ENCODE results near the gene TCHP. TPM values are rescaled to one million over a fixed set of nuclear protein-coding genes. Genes with fewer than 3 reads are reported as not detected.
"Not testable (repeated sequence)": the region's sequence is repeated elsewhere in the genome, so short reads cannot be mapped to it uniquely, and the experiment has no call there.

TCHP gene
- total and polyA plus RNA-seq, 7 experiments from 2014 or later, result 10.1 to 40.0 (median 29.8) TPM

GRCh38 chr12:109881752-109882151 lies 18.3 kb upstream of the TCHP start:
- no peak for DNase-seq
- Mint-ChIP-seq H3K27me3 (peaks cover 0 to 19% (median 0%) of the 10 kb centered on the region in 5 donors), H3K9me3 (peaks cover 0 to 2% (median 0%) of the 10 kb centered on the region in 11 donors), H3K27ac (peak overlapping the region in 2 of 9 donors; percentile 59 to 84), H3K36me3 (no peaks in the 10 kb centered on the region), H3K4me1 (peaks cover 22 to 41% (median 38%) of the 10 kb centered on the region in 7 donors), H3K4me3 (peak overlapping the region in 8 of 10 donors; percentile 19 to 90 (median 80))
- Histone ChIP-seq H3K4me3 (ENCODE audit: low read length) (no peak overlapping the region), H3K4me1 (ENCODE audit: control insufficient read depth in 2 of 2, insufficient read depth in 2 of 2, low read length in 2 of 2) (peaks cover 24 to 25% of the 10 kb centered on the region in 2 donors), H3K27ac (ENCODE audit: low read depth, low read length) (no peak overlapping the region), H3K27me3 (ENCODE audit: control insufficient read depth in 2 of 2, insufficient read depth in 2 of 2, low read length in 2 of 2) (no peaks in the 10 kb centered on the region), H3K9me3 (ENCODE audit: control insufficient read depth in 2 of 3, low read length in 3 of 3) (no peaks in the 10 kb centered on the region), H3K36me3 (ENCODE audit: control insufficient read depth in 2 of 3, insufficient read depth in 3 of 3, low read length in 3 of 3) (peaks cover 0 to 4% (median 0%) of the 10 kb centered on the region in 3 experiments)
- POLR2A ChIA-PET, result interaction anchor here (1.2 kb wide), 2 partner anchors 19 to 77 kb away, joined by 5 read pairs; no protein-coding TSS in a partner anchor
- intact Hi-C loops (cut with micrococcal nuclease), result loop anchor here (2.0 to 10.0 kb wide), 7 partner anchors 19 to 1247 kb away; partner anchors contain the start of genes C12orf76 (in 2 of the 2), ANKRD13A (in 1 of the 2), ATP2A2 (in 1 of the 2) and GIT2 (in 1 of the 2)
- CTCF ChIA-PET, result interaction anchor here (1.3 to 1.7 kb wide), 3 partner anchors 27 to 77 kb away, joined by 3 to 6 read pairs (median 6); no protein-coding TSS in a partner anchor
- no peak for ATAC-seq

DNA sequence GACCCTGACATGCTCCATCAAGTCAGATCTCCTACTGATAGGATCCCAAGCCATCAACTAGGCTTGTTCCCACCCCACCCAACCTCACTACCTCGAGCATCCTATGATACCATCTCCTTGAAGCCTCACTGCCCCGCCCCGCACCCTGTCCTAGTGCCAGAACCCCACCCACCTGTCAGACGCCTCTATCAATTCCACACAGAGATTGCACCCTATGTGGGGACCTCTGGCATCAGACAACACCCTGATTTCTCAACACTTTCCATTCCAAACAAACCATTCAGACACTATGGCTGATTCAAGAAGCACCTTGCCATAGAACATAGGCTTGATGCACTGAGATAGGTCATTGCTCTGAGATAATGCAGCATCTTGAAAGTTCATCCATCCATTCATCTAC lies 16.6 kb upstream of the TCHP start:
- Histone ChIP-seq H3K27me3 (ENCODE audit: control insufficient read depth in 2 of 2, insufficient read depth in 2 of 2, low read length in 2 of 2) (no peaks in the 10 kb centered on the region), H3K4me1 (ENCODE audit: control insufficient read depth in 2 of 2, insufficient read depth in 2 of 2, low read length in 2 of 2) (peaks cover 25 to 30% of the 10 kb centered on the region in 2 donors), H3K4me3 (ENCODE audit: low read length) (no peak overlapping the region), H3K9me3 (ENCODE audit: control insufficient read depth in 2 of 3, low read length in 3 of 3) (no peaks in the 10 kb centered on the region), H3K36me3 (ENCODE audit: control insufficient read depth in 2 of 3, insufficient read depth in 3 of 3, low read length in 3 of 3) (peaks cover 0 to 4% (median 0%) of the 10 kb centered on the region in 3 experiments), H3K27ac (ENCODE audit: low read depth, low read length) (no peak overlapping the region)
- H3K9me3 Mint-ChIP-seq, result peaks cover 0 to 2% (median 0%) of the 10 kb centered on the region in 11 donors
- H3K36me3 Mint-ChIP-seq, result peaks cover 0 to 3% (median 0%) of the 10 kb centered on the region in 5 donors
- H3K27me3 Mint-ChIP-seq, result peaks cover 0 to 19% (median 0%) of the 10 kb centered on the region in 5 donors
- intact Hi-C loops (cut with micrococcal nuclease), result loop anchor here (5.0 to 10.0 kb wide), 3 partner anchors 114 to 1249 kb away; partner anchors contain the start of genes ANKRD13A (in 1 of the 2), ATP2A2 (in 1 of the 2), GIT2 (in 1 of the 2) and SELPLG (in 1 of the 2)
- CTCF ChIA-PET, result interaction anchor here (0.8 kb wide), 1 partner anchor 30 kb away, joined by 3 read pairs; no protein-coding TSS in a partner anchor
- peak overlapping the region in 2 of 9 donors; percentile 41 to 66 for H3K27ac Mint-ChIP-seq
- DNase-seq, result no peak
- no peak overlapping the region for H3K4me3 Mint-ChIP-seq
- ATAC-seq, result no peak
- POLR2A ChIA-PET, result no interaction called here
- peaks cover 26 to 38% (median 34%) of the 10 kb centered on the region in 7 donors for H3K4me1 Mint-ChIP-seq

- ChIA-PET POLR2A (no interaction called here), CTCF (interaction anchor here (0.7 kb wide), 3 partner anchors 19 to 81 kb away, joined by 3 to 6 read pairs (median 3); no protein-coding TSS in a partner anchor)
- H3K4me1 ChIP-seq (ENCODE audit: control insufficient read depth in 2 of 2, insufficient read depth in 2 of 2, low read length in 2 of 2), result peaks cover 17 to 28% of the 10 kb centered on the region in 2 donors
- intact Hi-C loops (cut with micrococcal nuclease), result loop anchor here in 1 of 2 donors (10.0 kb wide), 2 partner anchors 399 to 1251 kb away; partner anchors contain the start of genes ATP2A2 and SELPLG
- H3K4me1 Mint-ChIP-seq, result peaks cover 23 to 40% (median 34%) of the 10 kb centered on the region in 7 donors
- ATAC-seq (no peak), DNase-seq (no peak)
- no peaks in the 10 kb centered on the region for H3K27me3 ChIP-seq (ENCODE audit: control insufficient read depth in 2 of 2, insufficient read depth in 2 of 2, low read length in 2 of 2)
- no peaks in the 10 kb centered on the region for H3K9me3 ChIP-seq (ENCODE audit: control insufficient read depth in 2 of 3, low read length in 3 of 3)
- H3K4me3 ChIP-seq (ENCODE audit: low read length), result no peak overlapping the region
- H3K9me3 Mint-ChIP-seq, result no peaks in the 10 kb centered on the region
- no peak overlapping the region for H3K27ac Mint-ChIP-seq
- peaks cover 0 to 9% (median 0%) of the 10 kb centered on the region in 5 donors for H3K36me3 Mint-ChIP-seq
- H3K4me3 Mint-ChIP-seq, result no peak overlapping the region
- no peak overlapping the region for H3K27ac ChIP-seq (ENCODE audit: low read depth, low read length)
- no peaks in the 10 kb centered on the region for H3K36me3 ChIP-seq (ENCODE audit: control insufficient read depth in 2 of 3, insufficient read depth in 3 of 3, low read length in 3 of 3)
- H3K27me3 Mint-ChIP-seq, result peaks cover 0 to 19% (median 0%) of the 10 kb centered on the region in 5 donors
Observed at GRCh38 chr12:109885616-109886015, 14.5 kb upstream of the TCHP start.

- CTCF ChIA-PET, result interaction anchor here (0.6 to 1.0 kb wide), 4 partner anchors 10 to 58 kb away, joined by 3 to 5 read pairs (median 3); partner anchors contain the start of gene TCHP
- Mint-ChIP-seq H3K27me3 (peaks cover 0 to 9% (median 0%) of the 10 kb centered on the region in 5 donors), H3K4me1 (peaks cover 15 to 44% (median 40%) of the 10 kb centered on the region in 7 donors), H3K9me3 (no peaks in the 10 kb centered on the region), H3K36me3 (peaks cover 0 to 12% (median under 1%) of the 10 kb centered on the region in 5 donors), H3K4me3 (peak overlapping the region; percentile 51 to 86 (median 72)), H3K27ac (peak overlapping the region; percentile 92 to 98 (median 95))
- Histone ChIP-seq H3K36me3 (ENCODE audit: control insufficient read depth in 2 of 3, insufficient read depth in 3 of 3, low read length in 3 of 3) (no peaks in the 10 kb centered on the region), H3K4me3 (ENCODE audit: low read length) (peak overlapping the region; percentile 14), H3K4me1 (ENCODE audit: control insufficient read depth in 2 of 2, insufficient read depth in 2 of 2, low read length in 2 of 2) (peaks cover 13 to 38% of the 10 kb centered on the region in 2 donors), H3K27me3 (ENCODE audit: control insufficient read depth in 2 of 2, insufficient read depth in 2 of 2, low read length in 2 of 2) (no peaks in the 10 kb centered on the region), H3K9me3 (ENCODE audit: control insufficient read depth in 2 of 3, low read length in 3 of 3) (no peaks in the 10 kb centered on the region), H3K27ac (ENCODE audit: low read depth, low read length) (peak overlapping the region; percentile 70)
- intact Hi-C loops (cut with micrococcal nuclease), result loop anchor here in 1 of 2 donors (10.0 kb wide), 2 partner anchors 396 to 1254 kb away; partner anchors contain the start of genes ATP2A2 and SELPLG
- ATAC-seq, result peak; percentile 82
- POLR2A ChIA-PET, result interaction anchor here (0.7 to 1.9 kb wide), 4 partner anchors 10 to 108 kb away, joined by 3 to 11 read pairs (median 4); partner anchors contain the start of genes GIT2 and TCHP
- DNase-seq, result peak in 4 of 9 donors; percentile 22 to 36 (median 27)
Observed at GRCh38 chr12:109888179-109889020, 11.7 kb upstream of the TCHP start.

DNA sequence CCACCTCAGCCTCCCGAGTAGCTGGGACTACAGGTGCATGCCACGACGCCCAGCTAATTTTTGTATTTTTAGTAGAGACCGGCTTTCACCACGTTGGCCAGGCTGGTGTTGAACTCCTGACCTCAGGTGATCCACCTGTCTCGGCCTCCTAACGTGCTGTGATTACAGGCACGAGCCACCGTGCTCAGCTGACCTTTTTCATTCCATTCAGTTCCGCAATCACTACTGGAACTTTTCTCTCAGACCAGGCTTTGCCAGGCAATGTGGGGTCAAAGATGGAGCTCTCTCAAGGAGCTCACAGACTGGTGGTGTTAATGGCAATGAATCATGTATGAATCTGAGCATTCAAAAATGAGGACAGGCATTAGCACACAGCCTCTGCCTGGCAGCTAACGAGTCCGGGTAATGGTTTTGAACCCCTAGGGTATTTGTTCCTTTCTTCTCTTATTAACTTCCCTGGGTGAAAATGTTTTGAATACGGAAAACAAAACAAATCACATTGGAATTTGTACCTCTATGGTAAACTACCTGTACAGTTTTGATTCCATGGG lies 9.4 kb upstream of the TCHP start:
- peaks cover 0 to 3% (median 0%) of the 10 kb centered on the region in 5 donors for H3K27me3 Mint-ChIP-seq
- ChIA-PET CTCF (interaction anchor here (0.6 kb wide), 1 partner anchor 15 kb away, joined by 5 read pairs; no protein-coding TSS in a partner anchor), POLR2A (interaction anchor here (0.6 kb wide), 1 partner anchor 362 kb away, joined by 3 read pairs; no protein-coding TSS in a partner anchor)
- H3K4me3 ChIP-seq (ENCODE audit: low read length), result no peak overlapping the region
- intact Hi-C loops (cut with micrococcal nuclease), result no loop called here
- H3K27ac ChIP-seq (ENCODE audit: low read depth, low read length), result no peak overlapping the region
- no peak overlapping the region for H3K4me3 Mint-ChIP-seq
- no peaks in the 10 kb centered on the region for H3K27me3 ChIP-seq (ENCODE audit: control insufficient read depth in 2 of 2, insufficient read depth in 2 of 2, low read length in 2 of 2)
- no peaks in the 10 kb centered on the region for H3K9me3 Mint-ChIP-seq
- H3K36me3 ChIP-seq (ENCODE audit: control insufficient read depth in 2 of 3, insufficient read depth in 3 of 3, low read length in 3 of 3), result no peaks in the 10 kb centered on the region
- peaks cover 13 to 40% of the 10 kb centered on the region in 2 donors for H3K4me1 ChIP-seq (ENCODE audit: control insufficient read depth in 2 of 2, insufficient read depth in 2 of 2, low read length in 2 of 2)
- no peak for DNase-seq
- ATAC-seq, result no peak
- H3K4me1 Mint-ChIP-seq, result peaks cover 15 to 46% (median 44%) of the 10 kb centered on the region in 7 donors
- H3K27ac Mint-ChIP-seq, result peak overlapping the region in 5 of 9 donors; percentile 17 to 68 (median 51)
- peaks cover 0 to 14% (median 3%) of the 10 kb centered on the region in 5 donors for H3K36me3 Mint-ChIP-seq
- H3K9me3 ChIP-seq (ENCODE audit: control insufficient read depth in 2 of 3, low read length in 3 of 3), result no peaks in the 10 kb centered on the region

DNA sequence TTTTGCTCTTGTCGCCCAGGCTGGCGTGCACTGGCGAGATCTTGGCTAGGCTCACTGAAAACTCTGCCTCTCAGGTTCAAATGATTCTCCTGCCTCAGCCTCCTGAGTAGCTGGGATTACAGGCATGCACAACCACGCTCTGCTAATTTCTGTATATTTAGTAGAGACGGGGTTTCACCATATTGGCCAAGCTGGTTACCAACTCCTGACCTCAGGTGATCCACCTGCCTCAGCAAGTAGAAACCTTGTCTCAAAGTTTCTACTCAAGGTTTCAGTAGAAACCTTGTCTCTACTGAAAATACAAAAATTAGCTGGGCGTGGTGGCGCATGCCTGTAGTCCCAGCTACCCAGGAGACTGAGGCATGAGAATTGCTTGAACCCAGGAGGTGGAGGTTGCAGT lies 8.3 kb upstream of the TCHP start:
- H3K4me3 ChIP-seq (ENCODE audit: low read length); DNase-seq; CTCF ChIA-PET; H3K36me3 ChIP-seq (ENCODE audit: control insufficient read depth in 2 of 3, insufficient read depth in 3 of 3, low read length in 3 of 3); intact Hi-C loops (cut with micrococcal nuclease); H3K27me3 Mint-ChIP-seq; H3K9me3 ChIP-seq (ENCODE audit: control insufficient read depth in 2 of 3, low read length in 3 of 3); H3K27me3 ChIP-seq (ENCODE audit: control insufficient read depth in 2 of 2, insufficient read depth in 2 of 2, low read length in 2 of 2); H3K27ac ChIP-seq (ENCODE audit: low read depth, low read length); H3K9me3 Mint-ChIP-seq; ATAC-seq: not testable (repeated sequence)
- H3K4me1 ChIP-seq (ENCODE audit: control insufficient read depth in 2 of 2, insufficient read depth in 2 of 2, low read length in 2 of 2), result peaks cover 13 to 40% of the 10 kb centered on the region in 2 donors
- peaks cover 0 to 14% (median 3%) of the 10 kb centered on the region in 5 donors for H3K36me3 Mint-ChIP-seq
- POLR2A ChIA-PET, result interaction anchor here (0.7 kb wide), 1 partner anchor 38 kb away, joined by 3 read pairs; no protein-coding TSS in a partner anchor
- H3K4me1 Mint-ChIP-seq, result peaks cover 15 to 46% (median 44%) of the 10 kb centered on the region in 7 donors
- peak overlapping the region in 1 of 10 donors; percentile 20 for H3K4me3 Mint-ChIP-seq
- peak overlapping the region in 3 of 9 donors; percentile 33 to 69 (median 36) for H3K27ac Mint-ChIP-seq
